PC-9 (cell line): ENCODE results near the gene LONRF2.

Source experiments
- EZH2 ChIP-seq: fragments of 200-600 bp; sonication (generic); IDR thresholded peaks from 2 replicates; pipeline ENCODE4 v1.8.0; 2017; ENCODE audit warnings: antibody characterized with exemption, low read depth
- TF ChIP-seq, protein P1 (sequence below): fragments of 200-600 bp; sonication (generic); conservative IDR thresholded peaks from 2 replicates; pipeline ENCODE4 v1.6.1; 2017; ENCODE audit warnings: mixed run types, antibody characterized with exemption, mild to moderate bottlenecking, moderate library complexity

DNA sequence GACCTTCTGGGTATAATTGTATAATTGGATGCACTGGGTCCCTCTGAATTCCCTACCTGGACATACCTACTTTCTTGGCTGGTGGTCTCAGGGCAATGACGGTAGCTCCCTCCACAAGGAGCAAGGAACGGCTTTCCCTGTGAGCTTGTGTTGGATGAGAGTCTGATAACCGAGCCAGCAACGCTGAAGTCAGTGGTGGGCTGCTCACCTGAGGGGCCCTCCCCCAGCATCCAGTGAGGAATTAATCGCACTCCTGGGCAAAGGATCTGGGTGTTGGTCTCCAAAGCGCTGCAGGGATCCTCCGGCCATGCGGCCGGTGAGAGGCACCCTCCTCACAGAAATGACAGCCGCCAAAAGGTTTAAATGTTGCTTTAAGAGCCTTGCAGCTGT is 47.1 kb downstream of the LONRF2 start:
- no peak for TF ChIP-seq EZH2
- TF ChIP-seq, protein P1, sequence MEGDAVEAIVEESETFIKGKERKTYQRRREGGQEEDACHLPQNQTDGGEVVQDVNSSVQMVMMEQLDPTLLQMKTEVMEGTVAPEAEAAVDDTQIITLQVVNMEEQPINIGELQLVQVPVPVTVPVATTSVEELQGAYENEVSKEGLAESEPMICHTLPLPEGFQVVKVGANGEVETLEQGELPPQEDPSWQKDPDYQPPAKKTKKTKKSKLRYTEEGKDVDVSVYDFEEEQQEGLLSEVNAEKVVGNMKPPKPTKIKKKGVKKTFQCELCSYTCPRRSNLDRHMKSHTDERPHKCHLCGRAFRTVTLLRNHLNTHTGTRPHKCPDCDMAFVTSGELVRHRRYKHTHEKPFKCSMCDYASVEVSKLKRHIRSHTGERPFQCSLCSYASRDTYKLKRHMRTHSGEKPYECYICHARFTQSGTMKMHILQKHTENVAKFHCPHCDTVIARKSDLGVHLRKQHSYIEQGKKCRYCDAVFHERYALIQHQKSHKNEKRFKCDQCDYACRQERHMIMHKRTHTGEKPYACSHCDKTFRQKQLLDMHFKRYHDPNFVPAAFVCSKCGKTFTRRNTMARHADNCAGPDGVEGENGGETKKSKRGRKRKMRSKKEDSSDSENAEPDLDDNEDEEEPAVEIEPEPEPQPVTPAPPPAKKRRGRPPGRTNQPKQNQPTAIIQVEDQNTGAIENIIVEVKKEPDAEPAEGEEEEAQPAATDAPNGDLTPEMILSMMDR, result no peak
